Naive thymus-derived CD8-positive, alpha-beta T cell (primary cell): ENCODE measurements around the gene SLC25A10. TPM values are rescaled to one million over a fixed set of nuclear protein-coding genes. Genes with fewer than 3 reads are reported as not detected.
"Not testable (repeated sequence)": the region's sequence is repeated elsewhere in the genome, so short reads cannot be mapped to it uniquely, and the experiment has no call there.

Experiments
- ATAC-seq, 2 donors: fragments of 150-1000 bp; cut with Tn5 transposase in 1 of 2; sonication (Bioruptor Pico), chemical (Tn5 transposase) in 1 of 2; 1 replicate in 1 of 2; 2 replicates in 1 of 2; pipeline ENCODE4 v1.10.0; 2021; ENCODE audit warnings: mild to moderate bottlenecking in 2 of 2, moderate library complexity in 2 of 2
- POLR2A ChIA-PET: fragments of 350-600 bp; sonication (Branson Sonifier 250); formaldehyde crosslinking; loops from one replicate; lab custom pipeline; 2021; ENCODE audit warnings: antibody characterized with exemption; lab: Charles Lee
- DNase-seq, 10 donors: peaks; one replicate each; pipeline versions ENCODE4 v3.0.0 to v3.0.0-alpha.2; 2020 to 2022
- H3K27ac Mint-ChIP-seq, 10 donors: one replicate each; pipeline ENCODE4 v1.8.0; 2020 to 2022; ENCODE audit warnings: mild to moderate bottlenecking in 10 of 10, mixed read lengths in 10 of 10, moderate library complexity in 4 of 10, inconsistent platforms in 1 of 10
- H3K27me3 Mint-ChIP-seq, 5 donors: one replicate each; pipeline ENCODE4 v1.8.0; 2021 to 2022; ENCODE audit warnings: mixed read lengths in 5 of 5
- H3K36me3 Mint-ChIP-seq, 3 donors: one replicate each; pipeline ENCODE4 v1.8.0; 2020 to 2022; ENCODE audit warnings: mixed read lengths in 3 of 3, mild to moderate bottlenecking in 2 of 3, inconsistent platforms in 1 of 3
- H3K4me1 Mint-ChIP-seq, 4 donors: one replicate each; pipeline ENCODE4 v1.8.0; 2021 to 2022; ENCODE audit warnings: mixed read lengths in 4 of 4
- H3K4me3 Mint-ChIP-seq, 10 donors: one replicate each; pipeline ENCODE4 v1.8.0; 2020 to 2022; ENCODE audit warnings: mild to moderate bottlenecking in 10 of 10, mixed read lengths in 10 of 10, moderate library complexity in 6 of 10, inconsistent platforms in 1 of 10
- H3K9me3 Mint-ChIP-seq, 9 donors: one replicate each; pipeline ENCODE4 v1.8.0; 2020 to 2022; ENCODE audit warnings: mixed read lengths in 9 of 9, mild to moderate bottlenecking in 3 of 9, inconsistent platforms in 1 of 9, moderate library complexity in 1 of 9
- polyA plus RNA-seq, 3 donors: library from polyadenylated mRNA; unstranded; fragments of 300-500 nt; fragmentation: Illumina TruSeq; gene quantifications; one replicate each; pipeline ENCODE4 v1.2.3, GENCODE V29; 2021
- total RNA-seq, 8 experiments: library from RNA in 2 of 8; stranded (reverse) in 2 of 8; gene quantifications; one replicate each; pipeline ENCODE4 v1.2.3 and lab custom pipeline; 2021 to 2026

Gene SLC25A10
- 1 to 10 TPM; 6.0 to 6.1 TPM for total RNA-seq
- polyA plus RNA-seq, result 1 to 10 TPM; 2.3 to 4.4 (median 2.3) TPM
- total RNA-seq (lab: John Stamatoyannopoulos, UW), result 0 to 6.6 (median 1.9) reads per million in 6 experiments

GRCh38 chr17:81711814-81712467 is at the start of gene SLC25A10:
Gene SLC25A10 (plus strand): TSS chr17:81712284. CDS start chr17:81712427, 143 bp downstream.
- Mint-ChIP-seq H3K9me3 (no peaks in the 10 kb centered on the region), H3K27ac (peak within 1 kb of the TSS in 9 of 10 donors; percentile 35 to 91 (median 80)), H3K27me3 (no peaks in the 10 kb centered on the region), H3K36me3 (peaks cover 0 to under 1% (median 0%) of the 10 kb centered on the region in 3 donors), H3K4me3 (peak within 1 kb of the TSS; percentile 73 to 90 (median 86)), H3K4me1 (peaks cover 7 to 23% (median 19%) of the 10 kb centered on the region in 4 donors)
- DNase-seq (peak; percentile 53 to 87 (median 78)), ATAC-seq (peak; percentile 83)
- POLR2A ChIA-PET, result interaction anchor here (0.7 to 5.6 kb wide), 7 partner anchors 9 to 543 kb away, joined by 3 to 29 read pairs (median 5); partner anchors contain the start of genes ARL16, CCDC137, HGS and MRPL12

DNA sequence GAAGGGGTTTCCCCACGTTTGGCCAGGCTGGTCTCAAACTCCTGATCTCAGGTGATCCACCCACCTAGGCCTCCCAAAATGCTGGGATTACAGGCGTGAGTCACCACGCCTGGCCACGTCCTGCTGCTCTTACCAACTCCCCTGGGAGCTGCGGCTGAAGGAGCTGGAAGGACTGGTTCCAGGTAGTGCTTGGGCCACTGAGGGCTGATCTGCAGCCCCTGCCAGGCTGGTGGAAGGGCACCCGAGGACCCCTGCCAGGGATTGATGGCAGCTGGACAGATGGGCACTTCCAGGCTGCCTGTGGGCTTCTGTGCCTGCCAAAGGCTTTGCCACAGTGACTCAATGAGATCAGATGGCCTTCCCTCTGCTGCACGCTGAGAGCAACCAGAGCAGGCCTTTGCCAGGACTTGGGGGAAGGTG is 48.0 kb upstream of the SLC25A10 start:
- POLR2A ChIA-PET, result interaction anchor here (0.8 to 7.6 kb wide), 4 partner anchors 20 to 425 kb away, joined by 3 to 80 read pairs (median 5); partner anchors contain the start of genes ARL16, HGS, NDUFAF8 and TEPSIN
- Mint-ChIP-seq H3K4me3 (peak overlapping the region in 2 of 10 donors; percentile 10 to 40), H3K27ac (peak overlapping the region in 6 of 10 donors; percentile 13 to 81 (median 42)), H3K9me3 (no peaks in the 10 kb centered on the region), H3K4me1 (peaks cover 16 to 51% (median 39%) of the 10 kb centered on the region in 4 donors), H3K36me3 (peaks cover 0 to 13% (median 3%) of the 10 kb centered on the region in 3 donors), H3K27me3 (peaks cover 0 to 1% (median 0%) of the 10 kb centered on the region in 5 donors)
- DNase-seq, result no peak
- no peak for ATAC-seq

DNA sequence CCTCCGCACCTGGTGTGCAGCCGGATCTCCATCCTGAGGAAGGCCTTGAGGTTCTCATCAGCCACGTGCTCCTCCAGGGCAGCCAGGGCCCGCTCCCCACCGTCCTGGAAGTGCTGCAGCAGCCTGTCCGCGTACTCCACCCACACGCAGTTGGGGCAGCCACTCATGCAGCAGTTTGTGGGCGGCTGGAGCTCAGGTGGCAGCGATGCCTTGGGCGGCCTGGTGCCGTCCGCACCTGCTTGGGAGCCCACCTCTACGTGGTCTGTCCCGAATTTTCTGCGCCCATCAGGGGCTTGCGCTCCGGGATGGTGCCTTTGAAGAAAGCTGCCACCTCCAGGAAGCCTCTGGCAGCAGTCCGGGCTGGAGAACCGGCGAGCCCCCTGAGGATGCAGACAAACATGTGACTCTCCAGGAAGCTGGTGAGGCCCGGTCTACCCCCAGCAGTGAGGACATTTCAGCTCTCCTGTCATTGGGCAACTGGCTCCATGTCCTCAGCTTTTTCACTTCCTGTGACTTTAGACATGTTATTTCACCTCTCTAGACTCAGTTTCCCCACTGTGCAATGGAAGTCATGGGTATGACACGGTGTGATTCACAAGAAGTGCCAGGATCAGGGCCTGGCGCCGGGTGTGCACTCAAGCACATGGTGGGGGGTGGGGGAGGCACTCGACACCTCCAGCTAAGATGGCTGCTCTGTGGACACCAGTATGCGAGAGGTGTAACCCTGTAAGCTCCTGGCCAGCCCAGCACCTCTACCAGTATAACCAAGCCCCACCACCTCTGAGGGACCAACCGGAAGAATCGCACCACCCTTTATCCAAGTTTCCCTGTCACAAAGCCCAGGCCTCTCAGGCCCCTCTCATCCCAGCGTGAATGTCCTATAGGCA is 46.6 kb upstream of the SLC25A10 start:
- Mint-ChIP-seq H3K4me3 (peak overlapping the region; percentile 82 to 98 (median 94)), H3K36me3 (peaks cover 0 to 27% (median 3%) of the 10 kb centered on the region in 3 donors), H3K27me3 (peaks cover 0 to 1% (median 0%) of the 10 kb centered on the region in 5 donors), H3K27ac (peak overlapping the region; percentile 89 to 98 (median 96)), H3K9me3 (no peaks in the 10 kb centered on the region), H3K4me1 (peaks cover 16 to 58% (median 39%) of the 10 kb centered on the region in 4 donors)
- DNase-seq (peak in 2 of 10 donors; percentile 30 to 36), ATAC-seq (peak in 1 of 2 donors; percentile 13)
- POLR2A ChIA-PET, result interaction anchor here (0.6 to 7.6 kb wide), 13 partner anchors 9 to 1211 kb away, joined by 3 to 80 read pairs (median 4); partner anchors contain the start of genes ARL16, FAAP100, HGS and MRPL12

DNA sequence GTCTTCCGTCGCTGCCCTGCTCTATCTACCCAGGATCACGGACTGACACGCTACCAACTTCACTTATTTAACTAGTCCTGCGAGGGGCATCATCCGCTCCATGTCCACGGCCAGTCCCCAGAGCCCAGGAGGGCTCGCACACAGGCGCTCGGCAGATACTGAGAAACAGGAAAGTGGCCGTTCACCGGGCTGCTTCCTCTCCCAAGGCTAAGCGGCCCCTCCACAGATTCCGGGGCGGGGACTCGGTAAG is 46.1 kb upstream of the SLC25A10 start:
- Mint-ChIP-seq H3K4me1 (peaks cover 16 to 58% (median 39%) of the 10 kb centered on the region in 4 donors), H3K27me3 (peaks cover 0 to 1% (median 0%) of the 10 kb centered on the region in 5 donors), H3K9me3 (no peaks in the 10 kb centered on the region), H3K36me3 (peaks cover 0 to 29% (median 3%) of the 10 kb centered on the region in 3 donors), H3K27ac (peak overlapping the region; percentile 89 to 98 (median 96)), H3K4me3 (peak overlapping the region; percentile 82 to 98 (median 94))
- POLR2A ChIA-PET, result interaction anchor here (0.7 to 7.6 kb wide), 13 partner anchors 9 to 195 kb away, joined by 3 to 80 read pairs (median 4); partner anchors contain the start of genes ARL16, FAAP100, HGS and MRPL12
- peak; percentile 13 to 35 for ATAC-seq
- peak in 1 of 10 donors; percentile 28 for DNase-seq

- Mint-ChIP-seq H3K4me3 (peak within 1 kb of the TSS; percentile 82 to 98 (median 94)), H3K4me1 (peaks cover 16 to 55% (median 39%) of the 10 kb centered on the region in 4 donors), H3K36me3 (peaks cover 0 to 34% (median 3%) of the 10 kb centered on the region in 3 donors), H3K27me3 (peaks cover 0 to 1% (median 0%) of the 10 kb centered on the region in 5 donors), H3K9me3 (no peaks in the 10 kb centered on the region), H3K27ac (peak within 1 kb of the TSS; percentile 89 to 98 (median 96))
- DNase-seq (peak; percentile 86 to 95 (median 90)), ATAC-seq (peak; percentile 84 to 92)
- POLR2A ChIA-PET, result interaction anchor here (0.6 to 7.6 kb wide), 11 partner anchors 9 to 195 kb away, joined by 3 to 80 read pairs (median 5); partner anchors contain the start of genes ARL16, FAAP100, HGS and MRPL12
These were observed 45.5 kb upstream of the SLC25A10 start, which contains the start of the genes CCDC137 and OXLD1 for GRCh38 chr17:81666342-81667191. Gene CCDC137 (plus strand): TSS chr17:81666737. CDS start chr17:81666767, 30 bp downstream. Gene OXLD1 (minus strand): TSS chr17:81666605. CDS start chr17:81666577, 28 bp downstream.

- peaks cover 16 to 46% (median 36%) of the 10 kb centered on the region in 4 donors for H3K4me1 Mint-ChIP-seq
- H3K27ac Mint-ChIP-seq, result peak overlapping the region in 8 of 10 donors; percentile 37 to 96 (median 76)
- no peak for ATAC-seq
- H3K27me3 Mint-ChIP-seq, result peaks cover 0 to 1% (median 0%) of the 10 kb centered on the region in 5 donors
- no peaks in the 10 kb centered on the region for H3K9me3 Mint-ChIP-seq
- peaks cover 0 to 44% (median 3%) of the 10 kb centered on the region in 3 donors for H3K36me3 Mint-ChIP-seq
- H3K4me3 Mint-ChIP-seq, result peak overlapping the region; percentile 82 to 96 (median 91)
- POLR2A ChIA-PET, result interaction anchor here (0.6 to 7.6 kb wide), 5 partner anchors 16 to 483 kb away, joined by 3 to 80 read pairs (median 4); partner anchors contain the start of genes ARL16, BAHCC1 and HGS
- DNase-seq, result no peak
These were observed 44.3 kb upstream of the SLC25A10 start for GRCh38 chr17:81667754-81668153.

GRCh38 chr17:81672504-81672903 is 39.6 kb upstream of the SLC25A10 start:
- Mint-ChIP-seq H3K36me3 (peaks cover 0 to 55% (median 3%) of the 10 kb centered on the region in 3 donors), H3K27ac (no peak overlapping the region), H3K27me3 (no peaks in the 10 kb centered on the region), H3K4me3 (no peak overlapping the region), H3K9me3 (no peaks in the 10 kb centered on the region), H3K4me1 (peaks cover 7 to 27% (median 21%) of the 10 kb centered on the region in 4 donors)
- DNase-seq, result no peak
- POLR2A ChIA-PET, result interaction anchor here (0.7 to 1.9 kb wide), 3 partner anchors 11 to 30 kb away, joined by 3 to 7 read pairs (median 7); partner anchors contain the start of genes ARL16, HGS and MRPL12
- ATAC-seq, result no peak

GRCh38 chr17:81672954-81673353 is 39.1 kb upstream of the SLC25A10 start:
- no peak overlapping the region for H3K27ac Mint-ChIP-seq
- H3K9me3 Mint-ChIP-seq, result no peaks in the 10 kb centered on the region
- POLR2A ChIA-PET, result interaction anchor here (0.7 to 1.7 kb wide), 3 partner anchors 9 to 30 kb away, joined by 3 to 7 read pairs (median 3); partner anchors contain the start of genes ARL16, HGS and MRPL12
- ATAC-seq, result no peak
- peaks cover 0 to 51% (median 3%) of the 10 kb centered on the region in 3 donors for H3K36me3 Mint-ChIP-seq
- H3K27me3 Mint-ChIP-seq, result no peaks in the 10 kb centered on the region
- H3K4me1 Mint-ChIP-seq, result peaks cover 2 to 23% (median 17%) of the 10 kb centered on the region in 4 donors
- no peak overlapping the region for H3K4me3 Mint-ChIP-seq
- DNase-seq, result no peak

DNA sequence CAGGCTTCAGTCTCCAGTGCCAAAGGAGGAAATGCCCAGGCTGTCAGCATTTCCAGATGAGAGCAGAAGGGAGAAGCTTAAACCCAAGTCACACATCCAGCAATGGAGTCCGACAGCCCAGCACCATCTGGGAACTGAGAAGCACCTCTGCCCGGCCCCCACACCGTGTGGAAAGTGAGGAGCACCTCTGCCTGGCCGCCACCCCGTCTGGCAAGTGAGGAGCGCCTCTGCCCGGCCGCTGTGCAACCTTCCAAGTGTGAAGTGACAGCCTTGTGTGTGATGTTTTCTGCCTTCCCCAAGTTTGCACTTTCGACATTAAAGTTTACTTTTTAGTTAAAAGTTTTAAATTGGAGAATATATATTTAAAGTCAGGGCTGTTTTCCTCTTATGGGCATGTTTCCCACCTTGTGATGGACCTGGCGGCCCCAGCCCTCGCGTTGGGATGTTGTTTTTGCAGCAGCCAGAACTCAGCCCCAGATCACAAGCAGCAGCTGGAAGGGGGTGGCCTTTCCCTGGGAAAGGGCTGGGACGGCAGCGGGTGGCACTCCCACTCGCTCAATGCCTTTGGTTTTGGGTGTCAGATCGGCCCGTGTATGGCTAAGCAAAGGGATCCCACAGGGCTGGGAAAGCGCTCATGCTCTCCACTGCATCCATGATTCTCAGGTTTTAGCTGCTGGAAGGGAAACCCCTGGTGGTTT is 38.4 kb upstream of the SLC25A10 start:
- POLR2A ChIA-PET, result interaction anchor here (1.0 kb wide), 2 partner anchors 9 to 38 kb away, joined by 3 read pairs; no protein-coding TSS in a partner anchor
- H3K4me1 Mint-ChIP-seq, result peaks cover 0 to 16% (median 9%) of the 10 kb centered on the region in 4 donors
- H3K27ac Mint-ChIP-seq, result no peak overlapping the region
- H3K27me3 Mint-ChIP-seq, result no peaks in the 10 kb centered on the region
- H3K9me3 Mint-ChIP-seq, result no peaks in the 10 kb centered on the region
- H3K36me3 Mint-ChIP-seq, result peaks cover 0 to 45% (median 0%) of the 10 kb centered on the region in 3 donors
- DNase-seq, result no peak
- no peak overlapping the region for H3K4me3 Mint-ChIP-seq
- no peak for ATAC-seq

- H3K4me3 Mint-ChIP-seq, H3K27me3 Mint-ChIP-seq, ATAC-seq, H3K9me3 Mint-ChIP-seq, H3K4me1 Mint-ChIP-seq: not testable (repeated sequence)
- peaks cover 0 to 35% (median 0%) of the 10 kb centered on the region in 3 donors for H3K36me3 Mint-ChIP-seq
- POLR2A ChIA-PET, result interaction anchor here (1.1 to 1.3 kb wide), 2 partner anchors 8 to 9 kb away, joined by 3 to 4 read pairs; partner anchors contain the start of genes ARL16, CCDC137 and OXLD1
- H3K27ac Mint-ChIP-seq, result peak overlapping the region in 1 of 10 donors; percentile 33
- DNase-seq, result peak in 1 of 10 donors; percentile 25
These were observed 36.4 kb upstream of the SLC25A10 start for GRCh38 chr17:81675515-81676221.
